HG02943 (cell line): ENCODE data around the gene MBNL1.
A peak's percentile ranks its signal among the peaks of the same experiment; 100 is the strongest.
"Not testable (repeated sequence)": the region's sequence is repeated elsewhere in the genome, so short reads cannot be mapped to it uniquely, and the experiment has no call there.

Experiments used
- ATAC-seq: cut with Tn5 transposase; IDR thresholded peaks from one replicate; pipeline ENCODE4 v1.9.1; 2021; ENCODE audit warnings: mild to moderate bottlenecking, low read depth, moderate library complexity; ENCODE audit not compliant: unreplicated experiment

Gene MBNL1

DNA sequence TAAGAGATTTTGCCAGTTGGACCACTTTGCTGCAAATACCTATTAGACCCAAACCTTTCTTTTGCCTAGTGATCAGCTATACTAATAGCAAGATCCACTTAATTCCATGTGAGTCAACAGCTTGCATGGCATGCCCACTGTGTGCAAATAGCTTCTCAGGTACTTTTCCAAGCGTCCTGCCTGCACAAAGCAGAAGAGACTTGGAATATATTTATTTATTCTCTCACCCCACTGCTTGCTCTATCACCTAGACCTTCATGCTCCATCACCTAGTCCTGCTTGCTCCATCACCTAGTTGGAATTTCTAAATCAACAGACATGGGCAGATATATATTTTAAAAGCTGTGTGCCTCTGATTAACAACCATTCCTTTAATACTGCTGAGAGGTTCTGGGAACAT, 47.6 kb downstream of the MBNL1 start:
- no peak for ATAC-seq

DNA sequence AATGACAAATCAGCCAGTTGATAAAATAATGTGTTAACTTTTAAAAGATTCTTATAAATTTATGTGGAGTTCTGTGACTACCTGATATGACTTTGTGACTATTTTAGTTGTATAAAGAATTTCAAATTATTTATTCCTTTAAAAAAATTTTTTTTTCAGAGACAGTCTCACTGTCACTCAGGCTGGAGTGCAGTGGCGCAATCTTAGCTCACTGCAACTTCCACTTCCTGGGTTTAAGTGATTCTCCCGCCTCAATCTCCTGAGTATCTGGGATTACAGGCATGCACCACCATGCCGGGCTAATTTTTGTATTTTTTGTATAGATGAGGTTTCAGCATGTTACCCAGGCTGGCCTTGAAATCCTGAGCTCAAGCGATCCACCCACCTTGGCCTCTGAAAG, 48.5 kb downstream of the MBNL1 start:
- ATAC-seq: no peak

DNA sequence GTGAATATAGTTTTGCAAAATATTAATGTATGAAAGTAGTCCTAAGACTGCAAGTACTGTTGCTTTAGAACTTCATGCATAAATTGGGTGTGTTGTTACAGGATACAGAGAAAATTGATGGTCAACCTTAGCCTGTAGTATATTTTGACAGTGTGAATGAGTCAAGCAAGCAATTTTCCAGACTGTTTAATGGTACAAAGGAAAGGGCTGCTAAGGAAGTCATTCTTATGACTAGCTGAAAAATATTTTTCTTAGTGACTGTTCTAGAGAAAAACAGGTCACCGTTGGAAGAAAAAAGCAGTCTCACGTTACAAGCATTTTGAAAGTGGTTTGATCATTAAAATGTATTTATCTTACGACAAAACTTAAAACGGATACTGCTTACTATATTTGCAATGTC, 49.2 kb downstream of the MBNL1 start:
- ATAC-seq: no peak

DNA sequence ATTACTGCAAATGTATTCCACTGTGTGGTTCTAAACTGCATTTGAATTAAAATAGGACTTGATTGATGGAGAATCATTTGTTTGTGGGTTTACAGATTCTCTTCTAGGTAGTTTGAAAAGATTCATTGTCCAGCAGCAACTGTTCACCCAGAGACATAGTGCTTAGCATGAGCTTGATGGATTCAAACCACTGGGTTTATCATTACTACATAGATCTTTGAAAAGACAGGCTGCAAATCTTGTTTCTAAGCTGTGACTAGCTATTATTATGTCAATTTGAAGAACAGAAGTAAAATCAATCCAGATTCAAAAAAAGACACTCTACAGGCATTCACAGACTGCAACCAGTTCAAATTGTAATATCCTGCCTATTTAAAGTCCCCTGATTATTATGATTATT, 49.8 kb downstream of the MBNL1 start:
- ATAC-seq: no peak

DNA sequence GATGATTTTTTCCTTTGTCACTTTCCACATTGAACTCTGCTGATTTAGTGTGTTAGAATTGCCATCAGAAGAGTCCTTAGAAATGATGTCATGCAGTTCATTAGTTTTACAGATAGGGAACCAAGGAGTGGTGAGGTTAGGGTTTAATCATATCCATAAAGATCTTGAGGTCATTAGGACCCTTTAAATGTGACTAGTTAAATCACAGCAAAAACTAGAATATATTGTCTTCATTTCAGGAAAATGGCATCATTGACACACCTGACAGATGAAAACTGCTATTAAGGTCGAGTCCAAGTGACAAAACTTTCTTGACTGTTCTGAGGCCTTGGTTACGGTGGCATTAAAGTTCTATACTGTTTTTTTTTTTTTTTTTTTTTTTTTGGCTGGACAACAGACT, 50.5 kb downstream of the MBNL1 start:
- ATAC-seq: no peak

DNA sequence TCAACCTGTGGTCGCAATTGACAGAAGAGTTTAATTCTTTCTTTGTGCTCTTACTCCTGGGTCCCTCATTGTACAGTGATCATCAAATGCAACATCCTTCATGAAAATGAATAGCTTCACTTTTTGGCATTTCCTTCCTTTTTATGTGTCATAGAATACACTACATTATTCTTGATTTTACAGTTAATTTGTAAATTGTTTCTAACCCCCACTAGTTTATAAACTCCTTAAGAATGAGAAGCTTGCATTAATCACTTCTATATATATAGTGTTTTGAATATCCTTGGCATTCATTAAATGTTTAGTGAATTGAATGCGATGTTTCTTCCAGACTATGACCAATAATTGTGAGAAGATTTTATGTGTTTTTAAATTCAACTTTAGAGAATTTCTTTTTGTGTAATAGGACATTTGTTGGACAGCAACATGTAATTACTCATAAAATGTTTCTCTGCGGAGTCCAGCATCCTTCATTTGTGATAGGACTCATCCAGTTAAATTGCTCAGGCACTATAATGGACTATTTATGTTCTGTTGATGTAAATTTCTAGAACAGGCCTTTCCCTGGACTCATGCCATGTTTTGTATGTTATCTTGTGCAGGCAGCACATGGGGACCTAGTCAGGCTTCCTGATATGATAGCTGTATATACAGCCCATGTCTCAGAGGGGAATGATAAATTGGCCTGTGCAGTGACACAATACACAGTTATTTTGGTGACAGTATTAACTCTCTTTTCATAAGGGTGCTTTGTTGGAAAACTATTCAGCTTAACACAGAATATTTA, 51.3 kb downstream of the MBNL1 start:
- no peak for ATAC-seq

DNA sequence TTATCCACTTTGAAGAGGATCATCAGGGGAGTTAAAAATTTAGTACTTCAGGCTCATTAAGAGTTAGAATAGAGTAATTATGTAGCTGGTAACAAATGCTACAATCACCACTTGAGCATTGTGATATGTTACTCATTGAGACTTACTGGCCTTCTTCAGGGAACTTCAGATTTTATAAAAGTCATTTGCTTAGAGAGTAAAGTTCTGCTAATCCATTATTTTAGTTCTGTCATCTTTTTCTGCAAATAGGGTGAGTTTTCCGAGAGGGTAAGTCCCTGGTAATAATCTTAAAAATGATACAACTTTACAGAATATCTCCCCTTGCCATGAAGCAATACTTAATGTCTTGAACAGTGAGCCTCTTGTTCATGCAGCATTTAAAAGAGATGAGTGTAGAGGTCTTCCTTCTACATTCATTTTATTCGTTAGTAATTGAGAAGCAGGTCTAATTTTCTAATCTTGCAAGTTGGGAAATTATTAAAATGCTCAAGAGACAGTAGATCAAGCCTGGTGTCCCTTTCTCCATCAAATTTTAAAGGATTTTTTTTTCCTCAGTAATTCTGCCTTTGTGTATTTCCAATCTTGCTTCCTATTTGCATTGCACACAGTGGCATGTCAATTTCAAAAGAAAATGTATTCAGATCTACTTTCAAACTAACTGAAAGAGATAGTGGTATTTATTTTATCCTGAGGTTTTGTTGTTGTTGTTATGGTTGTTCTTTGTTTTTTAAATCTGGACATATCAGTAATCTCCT, 52.6 kb downstream of the MBNL1 start:
- no peak for ATAC-seq

DNA sequence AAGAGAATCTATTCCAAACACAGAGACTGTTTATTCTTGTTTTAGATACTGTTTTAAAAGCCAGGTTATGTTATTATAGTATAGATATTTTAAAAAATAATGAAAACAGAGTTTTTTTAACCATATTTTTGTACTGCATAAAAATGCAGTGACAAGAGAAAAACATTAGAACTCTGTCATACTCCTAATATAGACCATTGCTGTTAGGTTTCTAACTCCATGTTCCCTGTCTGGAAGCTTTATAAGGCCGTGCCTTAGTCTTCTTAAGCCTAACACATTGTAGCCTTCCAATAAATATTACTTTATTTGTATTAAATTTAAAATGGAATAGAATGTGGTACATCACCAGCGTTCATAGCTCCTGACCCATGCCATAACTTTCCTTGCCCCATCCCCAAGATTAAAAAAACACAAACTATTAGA, 53.2 kb downstream of the MBNL1 start:
- ATAC-seq: no peak

DNA sequence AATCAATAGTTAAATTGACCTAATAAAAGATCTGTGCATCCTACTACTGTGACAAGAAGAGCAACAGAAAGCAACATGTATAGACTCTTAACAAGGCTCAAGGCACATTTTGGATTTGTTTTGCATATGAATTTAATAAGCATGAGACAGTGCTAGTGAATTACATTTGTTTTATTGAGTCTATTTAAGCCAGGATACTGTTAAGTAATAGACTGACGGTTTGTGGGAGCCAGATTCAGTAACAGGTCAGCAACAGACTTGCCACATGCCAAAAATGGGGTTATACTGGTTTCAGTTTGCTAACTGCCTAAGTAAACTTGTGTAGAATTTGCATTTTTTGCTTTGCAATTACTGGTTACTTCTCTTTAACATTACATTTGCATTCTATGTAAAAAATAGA, 54.0 kb downstream of the MBNL1 start:
- ATAC-seq: peak; percentile 57

DNA sequence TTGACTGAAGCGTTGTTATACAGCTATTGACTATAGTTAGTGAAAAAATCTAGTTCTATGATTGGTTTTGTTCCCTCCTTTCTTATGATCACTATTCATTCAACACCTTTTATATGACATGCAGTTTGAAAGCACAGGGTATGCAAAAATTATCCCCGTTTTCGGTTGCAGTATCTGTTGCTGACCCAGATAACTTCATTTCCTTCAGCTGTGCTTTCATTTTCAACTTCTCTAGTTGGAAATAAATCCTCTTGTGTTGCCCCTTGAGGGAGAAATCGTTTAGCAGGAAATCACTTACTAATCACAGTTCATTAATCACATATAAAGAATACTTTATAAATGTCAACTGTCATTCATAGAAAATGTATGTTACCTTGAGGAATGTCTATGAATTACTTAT, 55.1 kb downstream of the MBNL1 start:
- ATAC-seq: peak; percentile 75

DNA sequence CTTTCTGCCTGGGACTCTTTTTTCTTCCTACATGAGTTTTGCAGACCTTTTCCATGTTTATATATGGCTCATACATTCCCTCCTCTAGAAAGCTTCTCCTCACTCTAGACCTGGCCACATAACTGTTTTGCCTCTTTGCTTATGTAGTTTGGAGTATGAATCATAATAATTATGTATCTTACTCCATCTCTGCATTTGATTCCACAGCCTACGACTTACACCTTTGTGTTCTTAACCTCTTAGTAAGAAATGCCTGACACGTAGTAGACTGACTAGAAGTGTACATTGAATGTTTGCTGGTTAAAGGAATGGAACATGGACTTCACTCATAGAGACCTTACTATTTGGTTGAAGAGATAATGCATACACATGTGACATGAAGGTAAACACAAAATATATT, 56.4 kb downstream of the MBNL1 start:
- no peak for ATAC-seq

DNA sequence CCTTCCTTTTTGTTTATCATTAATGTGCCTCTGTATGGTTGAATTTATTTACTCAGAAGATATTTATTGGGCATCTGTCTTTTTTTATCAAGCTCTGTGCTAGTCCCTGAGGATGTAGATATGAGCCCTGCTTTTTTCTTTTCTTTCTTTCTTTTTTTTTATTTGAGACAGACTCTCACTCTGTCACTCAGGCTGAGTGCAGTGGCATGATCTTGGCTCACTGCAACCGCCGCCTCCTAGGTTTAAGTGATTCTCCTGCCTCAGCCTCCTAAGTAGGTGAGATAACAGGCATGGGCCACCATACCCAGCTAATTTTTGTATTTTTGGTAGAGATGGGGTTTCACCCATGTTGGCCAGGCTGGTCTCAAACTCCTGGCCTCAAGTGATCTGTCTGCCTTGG, 58.5 kb downstream of the MBNL1 start:
- ATAC-seq: no peak

DNA sequence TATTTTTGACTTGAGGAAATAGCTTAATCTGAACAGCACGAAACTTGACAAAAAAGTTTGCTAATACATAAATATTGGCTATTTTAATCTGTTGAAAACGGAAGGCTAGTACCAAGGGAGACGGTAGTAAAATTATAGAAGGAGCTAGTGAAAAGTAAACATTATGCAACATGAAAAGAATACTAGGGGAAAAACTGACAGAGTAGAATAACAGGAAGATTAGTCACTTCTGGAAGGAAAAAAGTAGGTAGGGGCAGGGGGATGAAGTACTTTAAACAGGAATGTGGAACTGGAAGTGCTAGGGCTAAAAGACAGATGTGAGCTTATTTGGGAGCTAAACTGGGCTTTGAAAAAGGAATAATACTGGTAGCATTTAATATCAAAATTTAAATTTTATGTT, 60.1 kb downstream of the MBNL1 start:
- ATAC-seq: no peak

DNA sequence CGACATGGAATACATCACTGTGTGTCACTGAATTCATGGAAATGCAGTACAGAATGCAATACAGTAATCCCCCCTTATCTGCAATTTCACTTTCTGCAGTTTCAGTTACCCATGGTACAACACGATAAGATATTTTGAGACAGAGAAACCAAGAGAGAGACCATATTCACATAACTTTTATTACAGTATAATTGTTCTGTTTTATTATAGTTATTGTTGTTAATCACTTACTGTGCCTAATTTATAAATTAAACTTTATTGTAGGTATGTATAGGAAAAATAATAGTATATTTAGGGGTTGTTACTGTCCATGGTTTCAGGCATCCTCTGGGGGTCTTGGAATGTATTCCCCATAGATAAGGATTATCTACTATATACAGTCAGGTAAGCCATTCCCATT, 61.8 kb downstream of the MBNL1 start:
- ATAC-seq: no peak

DNA sequence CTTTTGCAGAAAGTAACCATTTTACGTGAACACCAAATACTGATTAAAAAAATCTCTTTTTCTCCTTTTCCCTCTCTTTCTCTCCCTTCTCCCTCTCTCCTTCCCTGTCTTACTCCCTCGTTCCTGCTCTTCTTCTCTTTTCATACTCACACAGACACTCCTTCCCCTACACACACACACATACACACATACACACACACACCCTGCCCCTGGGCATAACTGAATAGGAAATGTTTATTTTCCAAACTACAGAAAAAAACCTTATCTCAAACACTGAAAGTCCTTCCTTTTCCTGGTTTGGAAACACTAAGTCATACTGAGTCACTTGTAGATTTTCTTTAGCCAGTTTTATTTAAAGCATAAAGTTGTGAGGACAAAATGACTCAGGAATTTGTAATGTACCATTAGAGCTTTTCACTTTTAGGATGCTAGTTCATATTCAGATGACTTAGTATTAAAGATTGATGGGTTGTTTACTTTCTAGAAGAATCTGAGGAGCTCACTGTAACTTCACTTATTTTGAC, 62.4 kb downstream of the MBNL1 start:
- no peak for ATAC-seq

DNA sequence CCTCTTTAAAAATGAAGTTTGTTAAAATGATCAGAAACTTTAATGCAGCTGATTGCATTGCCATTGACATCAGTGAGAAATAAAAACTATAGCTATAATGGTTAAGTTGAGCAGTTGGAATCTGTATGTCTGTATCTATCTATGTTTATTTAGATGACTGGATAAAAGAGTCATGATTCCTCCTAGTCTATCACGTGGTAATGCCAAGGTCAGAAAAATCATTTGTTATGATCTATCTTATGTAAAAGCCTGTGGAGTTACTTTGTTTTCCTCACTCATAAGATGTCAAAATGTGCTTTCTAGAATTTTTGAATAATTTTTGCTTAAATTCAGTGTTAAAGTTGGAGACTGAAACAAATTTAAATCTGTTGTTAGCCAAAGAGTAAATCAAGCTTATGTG, 63.3 kb downstream of the MBNL1 start:
- no peak for ATAC-seq

DNA sequence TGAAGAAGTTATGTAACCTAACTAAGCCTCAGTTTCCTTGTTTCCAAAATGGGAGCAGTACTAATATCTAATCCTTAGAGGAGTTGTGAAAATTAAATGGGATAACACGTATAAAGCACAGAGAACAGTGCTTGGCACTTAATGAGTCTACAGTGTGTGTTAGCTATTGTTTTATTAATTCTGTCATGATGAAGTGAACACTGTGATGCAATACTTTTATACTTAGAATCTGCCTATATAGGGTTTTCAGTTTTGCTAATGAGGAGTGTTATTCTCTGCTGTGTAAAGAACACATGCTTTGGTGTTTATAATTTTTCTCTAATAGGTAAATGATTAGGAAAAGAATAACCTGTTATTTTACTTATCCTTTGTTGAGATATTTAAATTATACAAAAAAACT, 65.2 kb downstream of the MBNL1 start:
- no peak for ATAC-seq

DNA sequence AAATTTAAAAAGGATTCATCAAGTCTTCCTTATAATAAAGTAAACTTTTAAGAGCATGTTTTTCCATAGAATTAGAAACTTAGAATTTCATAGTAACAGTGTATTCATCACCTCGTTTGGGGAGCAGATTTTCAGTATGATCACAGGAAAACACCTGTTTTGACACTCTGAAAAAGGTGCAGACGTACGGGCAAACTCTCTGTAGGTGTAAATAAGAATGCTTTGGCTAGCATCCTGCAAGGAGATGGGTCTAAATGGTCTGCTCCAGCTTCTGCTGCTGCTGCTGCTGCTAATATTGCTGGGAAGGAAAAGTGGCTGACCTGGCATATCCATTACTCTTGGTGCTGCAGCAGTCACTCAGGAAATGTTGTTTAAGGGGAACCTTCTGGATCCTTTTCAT, 66.0 kb downstream of the MBNL1 start:
- ATAC-seq: no peak

DNA sequence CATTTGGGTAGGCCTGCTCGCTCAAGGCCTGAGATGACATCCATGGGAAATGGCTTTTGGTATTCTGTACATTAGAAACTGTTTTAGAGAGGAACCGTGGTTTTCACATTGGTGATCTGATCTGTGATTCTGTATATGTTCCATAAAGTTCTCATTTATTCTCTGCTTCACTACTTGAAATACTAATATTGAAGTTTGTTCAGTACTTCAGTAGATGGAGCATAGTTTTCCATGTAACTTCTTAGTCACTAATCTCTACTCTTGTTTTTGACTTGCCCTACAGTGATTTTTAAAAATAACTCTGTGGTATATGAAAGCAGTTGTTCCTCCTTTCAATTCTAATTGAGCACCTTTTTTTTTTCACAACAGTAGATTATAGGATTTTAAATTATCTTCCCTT, 66.5 kb downstream of the MBNL1 start:
- no peak for ATAC-seq

DNA sequence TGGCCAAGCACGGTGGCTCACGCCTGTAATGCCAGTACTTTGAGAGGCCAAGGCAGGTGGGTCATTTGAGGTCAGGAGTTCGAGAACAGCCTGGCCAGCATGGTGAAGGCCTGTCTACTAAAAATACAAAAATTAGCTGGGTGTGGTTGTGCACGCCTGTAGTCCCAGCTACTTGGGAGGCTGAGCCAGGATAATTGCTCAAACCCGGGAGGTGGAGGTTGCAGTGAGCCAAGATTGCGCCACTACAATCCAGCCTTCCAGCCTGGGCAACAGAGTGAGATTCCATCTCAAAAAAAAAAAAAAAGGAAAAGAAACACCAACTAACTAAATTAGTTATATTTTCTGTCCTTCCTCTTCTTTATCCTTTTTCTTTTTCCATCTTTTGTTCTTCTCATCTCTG, 68.6 kb downstream of the MBNL1 start:
- not testable (repeated sequence) for ATAC-seq

DNA sequence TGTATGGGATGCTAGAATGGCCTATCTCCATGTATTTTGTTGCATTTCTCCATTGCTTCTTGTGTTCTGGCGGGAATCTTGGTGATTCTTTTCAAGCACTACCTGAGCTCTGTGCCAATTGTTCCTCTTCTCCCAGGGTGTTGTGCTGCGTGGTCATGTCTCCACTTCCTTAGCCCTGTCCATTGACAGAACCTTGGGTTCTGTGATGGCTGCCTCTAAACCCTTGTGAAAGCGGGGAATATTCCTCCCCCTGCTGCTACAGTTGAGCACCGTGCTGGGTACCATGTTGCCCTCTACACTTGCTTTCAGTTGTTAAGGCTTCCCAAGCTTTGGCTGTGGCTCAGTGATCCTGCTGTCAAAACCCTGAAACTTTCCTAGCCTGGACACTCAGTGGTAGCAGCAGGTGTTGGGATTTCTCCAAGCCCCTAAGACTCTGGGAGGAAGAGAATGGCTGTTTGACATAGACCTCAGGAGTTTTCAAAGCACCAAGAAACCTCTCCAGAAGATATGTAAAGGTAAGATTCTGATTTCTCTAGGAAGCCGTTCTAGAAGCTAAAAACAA, 69.5 kb downstream of the MBNL1 start:
- no peak for ATAC-seq
